SK-N-MC (cell line): ENCODE measurements around the gene MMADHC.

ENCODE experiments used
- DNase-seq: peaks from one replicate; pipeline ENCODE4 v3.0.0-alpha.2; 2011; ENCODE audit warnings: low read depth, low spot score
- H3K27ac ChIP-seq: fragments of 200-600 bp; sonication (generic); 2 replicates; pipeline ENCODE4 v1.5.1; 2016; ENCODE audit warnings: mixed run types
- H3K36me3 ChIP-seq: fragments of 200-600 bp; sonication (generic); 2 replicates; pipeline ENCODE4 v1.6.1; 2017; ENCODE audit warnings: antibody characterized with exemption, low read length, mixed read lengths; ENCODE audit not compliant: insufficient read depth
- H3K4me3 ChIP-seq: fragments of 200-600 bp; sonication (generic); 2 replicates; pipeline ENCODE4 v1.5.1; 2016
- H3K9ac ChIP-seq: fragments of 200-600 bp; sonication (generic); 2 replicates; pipeline ENCODE4 v1.8.0; 2017; ENCODE audit warnings: mixed run types, mixed read lengths; ENCODE audit not compliant: insufficient read length
- H3K9me3 ChIP-seq: fragments of 200-600 bp; sonication (generic); 2 replicates; pipeline ENCODE4 v1.6.1; 2017; ENCODE audit warnings: low read depth, mild to moderate bottlenecking, antibody characterized with exemption, low read length, moderate library complexity, mixed read lengths
- EZH2 ChIP-seq: fragments of 200-600 bp; sonication (generic); IDR thresholded peaks from one replicate; pipeline ENCODE4 v1.6.1; 2017; ENCODE audit warnings: antibody characterized with exemption
- FOXP2 ChIP-seq: optimal IDR thresholded peaks from 2 replicates; pipeline ENCODE3; 2011; ENCODE audit warnings: mild to moderate bottlenecking, moderate library complexity; ENCODE audit not compliant: insufficient read depth; ENCODE audit errors: extremely low read length, control extremely low read depth
- POLR2AphosphoS5 ChIP-seq: IDR thresholded peaks from 2 replicates; pipeline ENCODE4 v1.6.1; 2012; ENCODE audit warnings: mild to moderate bottlenecking, low read depth, low read length, borderline replicate concordance

MMADHC gene

DNA sequence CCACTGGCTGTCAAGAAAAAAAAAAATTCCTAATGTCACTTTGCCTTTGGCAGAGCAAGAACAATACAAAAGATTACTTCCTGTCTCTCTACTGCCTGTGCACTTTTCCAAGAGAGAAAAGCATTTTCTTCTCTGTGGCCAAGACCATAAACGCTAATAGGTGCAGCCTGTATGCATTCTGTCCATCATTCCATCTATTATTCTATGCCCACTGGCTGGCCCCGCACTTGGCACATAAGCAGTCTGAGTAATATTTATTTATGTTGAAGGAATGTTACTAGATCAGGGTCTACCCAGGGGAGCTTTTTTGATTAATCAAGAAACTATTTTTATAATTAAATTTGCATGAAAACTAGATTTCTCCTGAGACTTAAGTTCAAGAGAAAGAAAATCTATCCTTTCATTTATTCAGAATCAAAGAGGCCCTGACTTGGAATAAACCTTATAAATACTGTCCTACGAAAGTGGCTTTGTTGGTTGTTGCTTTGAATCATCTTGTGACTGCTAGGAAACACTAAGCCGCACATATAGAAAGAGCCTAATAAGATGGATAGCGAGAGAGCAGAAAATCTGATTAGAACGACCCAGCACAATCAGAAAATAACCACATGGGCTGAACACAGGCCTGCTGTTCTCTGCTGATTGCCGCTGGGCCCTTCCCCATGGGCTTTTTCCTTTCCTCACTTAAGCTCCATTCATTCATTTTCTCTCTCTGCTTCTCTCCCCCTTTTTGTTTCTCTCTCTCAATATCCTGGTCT lies 59.4 kb downstream of the MMADHC start:
- Histone ChIP-seq H3K27ac (no peak overlapping the region), H3K9me3 (no peaks in the 10 kb centered on the region), H3K4me3 (no peak overlapping the region), H3K9ac (no peak overlapping the region), H3K36me3 (no peaks in the 10 kb centered on the region)
- TF ChIP-seq EZH2 (no peak), FOXP2 (no peak), POLR2AphosphoS5 (no peak)
- no peak for DNase-seq

- Histone ChIP-seq H3K36me3 (no peaks in the 10 kb centered on the region), H3K27ac (no peak overlapping the region), H3K9ac (no peak overlapping the region), H3K4me3 (no peak overlapping the region), H3K9me3 (no peaks in the 10 kb centered on the region)
- TF ChIP-seq EZH2 = no peak
- no peak for TF ChIP-seq POLR2AphosphoS5
- TF ChIP-seq FOXP2 = no peak
- DNase-seq = no peak
Measured at GRCh38 chr2:149526689-149527088, 60.9 kb downstream of the MMADHC start.

DNA sequence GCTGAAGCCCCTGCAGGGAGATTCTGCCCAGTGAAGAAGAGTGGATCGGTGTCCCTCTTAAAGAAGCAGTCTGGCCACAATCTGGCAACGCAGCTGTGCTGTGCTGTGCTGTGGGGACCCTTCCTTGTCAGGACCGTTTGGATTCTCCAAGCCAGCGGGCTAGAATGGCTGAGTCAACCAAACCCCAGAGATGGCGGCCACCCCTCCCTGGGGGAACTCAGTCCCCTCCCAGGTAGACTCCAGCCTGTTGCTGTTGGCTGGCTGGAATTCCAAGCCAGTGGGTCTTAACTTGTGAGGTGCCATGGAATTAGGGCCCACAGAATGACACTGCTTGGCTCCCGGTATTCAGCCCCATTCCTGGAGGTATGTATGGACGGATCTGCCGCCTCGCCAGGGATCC lies 62.3 kb downstream of the MMADHC start:
- TF ChIP-seq FOXP2 (no peak), EZH2 (no peak), POLR2AphosphoS5 (no peak)
- no peak overlapping the region for H3K4me3 ChIP-seq
- H3K27ac ChIP-seq = no peak overlapping the region
- no peaks in the 10 kb centered on the region for H3K9me3 ChIP-seq
- no peak overlapping the region for H3K9ac ChIP-seq
- no peak for DNase-seq
- no peaks in the 10 kb centered on the region for H3K36me3 ChIP-seq
